Amniotic epithelial cell (primary cell): ENCODE data around the gene MPV17.
"Not testable (repeated sequence)": the region's sequence is repeated elsewhere in the genome, so short reads cannot be mapped to it uniquely, and the experiment has no call there.

Source experiments
- DNase-seq: peaks from one replicate; pipeline ENCODE4 v3.0.0-alpha.2; 2010; ENCODE audit warnings: low read depth

MPV17 gene

DNA sequence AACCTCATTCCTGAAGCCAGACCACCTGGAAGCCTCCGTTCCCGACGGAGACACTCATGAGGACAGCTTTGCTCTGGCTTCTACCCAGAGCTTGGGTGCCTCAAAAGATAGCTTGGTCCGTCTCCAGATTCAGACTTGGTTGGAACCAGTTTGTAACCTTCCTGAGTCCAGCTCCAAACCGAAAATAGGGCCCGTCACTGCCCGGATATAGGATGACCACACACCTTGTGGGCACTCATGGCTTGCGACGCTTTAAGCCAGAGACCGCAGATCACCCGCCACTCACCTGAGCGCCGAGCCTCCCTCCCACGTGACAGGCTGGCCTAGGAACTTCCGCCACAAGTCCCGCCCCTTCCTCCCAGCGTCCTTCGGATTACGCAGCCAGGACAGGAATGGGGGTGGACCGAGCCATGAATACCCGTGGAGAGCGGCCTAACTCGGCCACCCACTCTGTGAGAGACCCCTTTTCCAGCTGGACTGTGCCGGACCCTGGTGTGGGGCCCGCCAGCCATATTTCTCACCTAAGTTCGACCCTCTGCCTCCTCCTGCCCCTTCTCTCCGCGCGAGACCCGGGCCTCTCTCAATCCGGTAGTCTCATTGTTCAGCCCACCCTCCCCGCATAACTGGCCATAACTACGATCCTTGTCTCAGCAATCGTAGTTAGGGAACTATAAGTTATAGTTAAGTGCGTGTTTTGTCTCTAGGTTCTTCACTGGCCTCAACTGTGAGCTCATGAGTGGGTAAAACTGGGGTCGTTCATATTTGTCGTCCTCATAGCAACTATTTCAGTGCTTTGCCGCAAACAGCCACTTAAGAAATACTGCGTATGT lies at the start of gene MPV17:
MPV17 (minus strand) TSS at position 332 of the 830 bp plus-strand sequence. CDS start 580 bp downstream, outside the sequence.
- peak; percentile 89 for DNase-seq

DNA sequence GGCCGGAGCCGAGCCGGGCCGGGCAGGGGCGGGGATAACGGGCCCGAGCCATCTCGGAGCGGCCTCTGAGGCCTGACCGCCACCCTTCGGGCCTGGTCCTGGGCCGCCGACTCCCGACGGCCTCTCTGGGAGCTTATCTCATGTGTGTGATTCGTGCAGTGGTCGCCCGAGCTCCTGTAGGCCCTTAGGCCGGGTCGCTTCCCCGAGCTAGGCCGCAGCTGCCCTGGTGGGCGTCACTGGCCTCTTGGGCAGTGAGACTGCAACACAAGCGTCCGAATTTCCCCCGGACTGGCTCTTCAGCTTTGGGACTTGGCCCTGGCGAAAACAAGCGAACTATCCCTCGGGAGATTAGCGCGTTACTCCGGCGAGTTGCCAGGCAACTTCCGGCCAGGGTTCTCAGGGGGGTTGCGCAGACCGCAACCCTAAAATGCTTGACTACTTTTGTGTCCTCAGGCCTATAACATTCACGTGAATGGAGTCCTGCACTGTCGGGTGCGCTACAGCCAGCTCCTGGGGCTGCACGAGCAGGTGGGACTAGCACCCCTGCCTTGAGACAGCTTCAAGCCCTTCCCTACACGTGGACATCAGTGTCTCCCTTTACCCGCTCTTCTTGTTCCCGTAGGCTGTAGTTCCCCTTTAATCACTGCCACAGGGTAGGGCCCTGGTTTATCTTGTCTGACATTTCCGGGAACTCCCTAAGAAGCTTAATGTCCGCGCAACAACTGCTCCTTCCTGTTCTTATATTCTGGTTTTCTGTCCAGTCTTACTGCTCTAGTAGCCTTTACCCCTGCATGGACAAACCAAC lies 48.1 kb upstream of the MPV17 start:
- DNase-seq: peak; percentile 68

DNA sequence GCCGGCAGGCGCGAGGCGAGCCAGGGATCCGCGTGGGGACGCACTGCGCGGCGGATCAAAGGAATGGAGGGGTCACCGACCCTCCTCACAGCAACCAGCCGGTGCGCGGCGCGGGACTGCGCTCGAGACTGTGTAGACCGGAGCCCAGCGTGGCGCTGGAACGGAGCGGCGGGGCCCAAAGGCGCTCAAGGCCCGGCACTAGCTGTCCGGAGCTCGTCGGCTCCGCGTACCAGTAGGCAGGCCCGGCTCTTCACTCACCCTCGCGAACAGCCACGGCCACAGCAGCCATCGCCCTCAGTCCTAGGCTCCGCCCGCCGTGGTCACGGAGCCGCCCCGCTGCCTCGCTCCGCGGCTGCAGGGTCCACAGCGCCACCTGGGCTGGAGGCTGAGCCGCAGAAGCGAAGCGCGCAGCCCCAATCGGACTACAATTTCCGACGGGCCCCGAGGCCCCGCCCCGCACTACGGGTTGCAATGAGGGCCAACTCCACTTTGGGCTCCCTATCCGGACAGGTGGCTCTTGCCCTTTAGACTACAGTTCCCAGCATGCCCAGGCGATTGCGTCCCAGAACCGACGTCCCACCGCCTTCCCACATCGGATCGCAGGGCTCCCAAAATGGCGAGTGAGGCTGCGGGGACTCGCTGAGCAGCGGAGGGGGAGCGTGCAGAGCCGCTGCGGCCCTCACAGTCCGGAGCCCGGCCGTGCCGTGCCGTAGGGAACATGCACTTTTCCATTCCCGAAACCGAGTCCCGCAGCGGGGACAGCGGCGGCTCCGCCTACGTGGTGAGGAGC lies 47.3 kb upstream of the MPV17 start, which contains the start of the genes EIF2B4 and SNX17:
EIF2B4 (minus strand) TSS at position 313 of the 790 bp plus-strand sequence; CDS start at position 289, 24 bp downstream.
SNX17 (plus strand) TSS at position 591 of the 790 bp plus-strand sequence; CDS start at position 719, 128 bp downstream.
- peak; percentile 99 for DNase-seq

DNA sequence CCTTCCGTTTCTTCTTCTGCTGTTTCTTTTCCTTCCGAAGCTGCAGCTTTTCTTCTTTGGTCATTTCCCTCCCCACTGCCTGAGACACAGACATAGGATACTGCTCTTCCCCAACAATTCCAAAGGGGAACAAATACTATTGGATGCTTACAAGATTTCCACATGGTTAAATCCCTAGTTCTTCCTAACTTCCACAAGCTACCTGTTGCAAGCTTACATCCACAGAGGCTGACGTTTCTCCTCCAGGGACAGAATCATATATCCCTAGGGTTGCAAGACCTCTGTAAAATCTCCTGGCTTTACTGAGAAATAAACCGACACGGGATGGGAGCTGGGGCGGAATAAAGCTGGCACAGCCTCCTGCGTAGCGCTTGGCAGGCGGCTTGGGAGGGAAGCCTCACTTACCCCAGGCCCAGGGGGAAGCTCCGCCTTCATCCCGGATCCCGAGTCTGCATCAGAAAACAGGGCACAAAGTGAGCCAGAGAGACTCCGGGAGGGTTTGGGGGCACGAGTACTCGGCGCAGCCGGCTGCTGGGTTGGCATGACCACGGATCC lies 46.7 kb upstream of the MPV17 start:
- DNase-seq: peak; percentile 48

DNA sequence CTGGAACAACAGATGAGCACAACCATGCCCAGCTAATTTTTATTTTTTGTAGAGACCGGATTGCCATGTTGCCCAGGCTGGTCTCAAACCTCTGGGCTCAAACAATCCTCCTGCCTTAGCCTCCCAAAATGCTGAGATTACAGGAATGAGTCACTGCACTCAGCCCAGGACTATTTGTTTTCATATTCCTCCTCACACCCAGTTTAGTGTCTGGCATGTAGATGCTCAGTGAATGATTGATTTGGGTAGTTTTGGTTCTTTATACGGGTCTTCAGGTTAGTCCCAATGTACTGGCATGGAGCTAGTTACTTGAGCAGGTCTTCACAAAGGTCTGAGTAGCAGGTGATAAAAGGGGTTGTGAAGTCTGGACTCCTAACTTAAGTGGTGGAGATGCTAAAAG lies 41.0 kb upstream of the MPV17 start:
- DNase-seq: no peak

GRCh38 chr2:27362678-27363420 lies 40.0 kb upstream of the MPV17 start:
- no peak for DNase-seq

DNA sequence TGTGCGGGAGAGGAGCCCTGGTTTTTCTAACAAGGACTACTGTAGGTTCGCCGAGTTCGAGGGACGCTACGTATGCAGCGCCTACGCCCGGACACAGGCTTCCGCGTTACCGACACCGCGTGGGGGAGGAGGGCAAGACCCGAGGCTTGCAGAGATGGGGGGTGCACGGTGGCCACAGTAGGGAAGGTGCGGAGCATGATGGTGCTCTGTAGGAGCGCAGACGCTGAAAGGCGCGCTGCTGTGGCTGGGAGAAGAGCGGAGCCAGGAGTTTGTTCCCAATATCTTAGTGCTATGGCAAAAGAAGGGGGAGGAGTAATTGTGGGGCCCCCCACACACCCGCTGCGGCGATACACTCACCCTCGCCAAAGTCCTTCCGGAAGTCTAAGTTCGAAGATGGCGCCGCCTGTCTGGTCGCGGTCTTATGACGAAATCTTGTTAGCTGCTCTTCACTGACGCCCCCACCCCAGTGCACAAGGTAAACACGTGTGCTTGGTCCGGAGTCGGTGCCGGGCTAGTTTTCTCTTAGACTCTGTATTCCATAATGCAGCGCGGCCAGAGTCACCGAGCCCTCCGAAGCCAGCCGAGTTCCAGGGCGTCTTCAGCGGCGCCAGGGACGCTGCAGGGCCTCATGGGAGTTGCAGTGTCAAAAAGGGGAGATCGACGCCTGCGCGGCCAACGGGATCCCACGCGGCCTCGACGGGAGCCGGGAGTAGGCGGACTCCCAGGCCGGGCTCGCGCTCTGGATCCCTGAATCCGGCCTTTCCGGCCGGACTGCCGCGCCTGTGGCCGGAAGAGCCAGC lies 33.7 kb upstream of the MPV17 start, which contains the start of gene GTF3C2:
GTF3C2 (minus strand) TSS at position 383 of the 800 bp plus-strand sequence. CDS start 13,210 bp downstream, outside the sequence.
- DNase-seq: peak; percentile 96

GRCh38 chr2:27356056-27356381 lies 33.1 kb upstream of the MPV17 start:
- DNase-seq: peak; percentile 49

DNA sequence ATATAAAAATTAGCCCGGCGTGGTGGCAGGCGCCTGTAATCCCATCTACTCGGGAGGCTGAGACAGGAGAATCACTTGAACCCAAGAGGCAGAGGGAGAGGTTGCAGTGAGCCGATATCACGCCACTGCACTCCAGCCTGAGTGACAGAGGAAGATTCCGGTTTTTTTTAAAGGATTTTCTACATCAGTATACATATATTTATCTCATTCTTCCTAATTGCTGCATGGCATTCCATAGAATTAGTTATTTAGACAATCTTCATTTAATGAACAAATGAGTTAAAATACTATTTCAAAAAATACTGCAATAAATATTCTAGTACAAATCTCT lies 31.7 kb upstream of the MPV17 start:
- no peak for DNase-seq

GRCh38 chr2:27353762-27354596 lies 31.1 kb upstream of the MPV17 start:
- peak; percentile 84 for DNase-seq

DNA sequence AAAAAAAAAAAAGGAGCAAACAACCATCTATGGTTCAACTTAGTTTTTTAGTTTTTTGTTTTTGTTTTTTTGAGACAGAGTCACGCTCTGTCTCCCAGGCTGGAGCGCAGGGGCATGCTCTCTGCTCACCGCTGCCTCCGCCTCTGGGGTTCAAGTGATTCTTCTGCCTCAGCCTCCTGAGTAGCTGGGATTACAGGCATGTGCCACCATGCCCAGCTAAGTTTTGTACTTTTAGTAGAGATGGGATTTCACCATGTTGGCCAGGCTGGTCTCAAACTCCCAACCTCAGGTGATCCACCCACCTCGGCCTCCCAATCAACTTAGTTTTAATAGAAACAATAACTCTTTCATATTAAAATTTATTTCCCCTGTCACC lies 30.5 kb upstream of the MPV17 start:
- not testable (repeated sequence) for DNase-seq

- no peak for DNase-seq
These were observed 29.1 kb upstream of the MPV17 start for GRCh38 chr2:27351802-27352598.

- no peak for DNase-seq
These were observed 27.3 kb upstream of the MPV17 start for GRCh38 chr2:27350106-27350693.

DNA sequence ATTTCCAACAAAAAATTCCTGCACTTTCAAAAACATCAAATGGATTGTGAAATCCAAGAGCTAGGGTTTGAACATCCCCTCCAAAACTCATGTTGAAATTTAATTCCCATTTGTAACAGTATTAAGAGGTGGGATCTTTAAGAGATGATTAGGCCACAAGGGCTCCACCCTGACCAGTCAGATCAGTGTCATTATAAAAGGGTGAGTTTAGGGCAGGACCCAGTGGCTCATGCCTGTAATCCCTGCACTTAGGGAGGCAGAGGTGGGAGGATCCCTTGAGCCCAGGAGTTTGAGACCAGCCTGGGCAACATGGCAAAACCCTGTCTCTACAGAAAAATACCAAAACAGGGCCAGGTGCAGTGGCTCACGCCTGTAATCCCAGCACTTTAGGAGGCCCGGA lies 24.7 kb upstream of the MPV17 start:
- DNase-seq: no peak

DNA sequence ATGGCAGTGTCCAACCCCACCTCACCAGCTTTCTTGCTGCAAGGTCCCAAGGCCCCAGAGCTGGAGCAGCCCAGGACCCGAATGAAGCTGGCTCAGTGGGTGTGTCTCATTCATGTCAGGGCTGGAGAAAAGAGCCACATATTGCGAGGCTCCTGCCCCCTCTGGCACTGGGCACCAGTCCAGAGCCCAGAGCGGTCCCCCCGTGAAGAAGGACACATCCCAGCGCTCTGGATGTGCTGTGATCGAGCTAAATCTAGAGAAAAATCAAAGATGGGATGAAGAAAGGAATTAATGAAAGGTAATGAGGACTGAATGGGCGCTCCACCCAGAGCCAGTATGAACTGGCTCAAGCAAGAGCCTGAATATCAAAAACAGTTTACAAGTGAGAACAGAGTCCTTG lies 13.3 kb upstream of the MPV17 start:
- no peak for DNase-seq

- no peak for DNase-seq
These were observed 12.4 kb upstream of the MPV17 start for GRCh38 chr2:27335311-27335710.

GRCh38 chr2:27324720-27325119 lies 1.8 kb upstream of the MPV17 start:
- DNase-seq: no peak
